Measurements from ENCODE around the gene HSD3B2.

DNA sequence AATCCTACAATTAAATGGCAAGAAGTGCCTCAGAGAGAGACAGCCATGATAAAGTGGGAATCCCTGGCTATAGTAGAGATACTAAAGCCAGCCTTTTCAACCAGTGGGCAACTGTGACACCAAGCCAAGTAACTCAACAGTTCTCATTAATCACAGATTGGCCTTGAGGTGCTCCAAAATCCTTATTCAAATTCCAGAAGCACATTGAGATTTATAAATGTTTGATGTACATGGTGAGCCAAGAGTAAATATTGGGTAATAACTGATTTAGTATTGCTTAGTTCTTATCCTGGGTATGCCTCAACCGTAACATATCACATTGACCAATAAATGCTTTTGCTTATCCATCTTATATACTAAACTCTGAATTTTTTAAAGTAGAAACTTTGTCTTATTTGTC lies 29.3 kb upstream of the HSD3B2 start:
- TF ChIP-seq, protein P1, sequence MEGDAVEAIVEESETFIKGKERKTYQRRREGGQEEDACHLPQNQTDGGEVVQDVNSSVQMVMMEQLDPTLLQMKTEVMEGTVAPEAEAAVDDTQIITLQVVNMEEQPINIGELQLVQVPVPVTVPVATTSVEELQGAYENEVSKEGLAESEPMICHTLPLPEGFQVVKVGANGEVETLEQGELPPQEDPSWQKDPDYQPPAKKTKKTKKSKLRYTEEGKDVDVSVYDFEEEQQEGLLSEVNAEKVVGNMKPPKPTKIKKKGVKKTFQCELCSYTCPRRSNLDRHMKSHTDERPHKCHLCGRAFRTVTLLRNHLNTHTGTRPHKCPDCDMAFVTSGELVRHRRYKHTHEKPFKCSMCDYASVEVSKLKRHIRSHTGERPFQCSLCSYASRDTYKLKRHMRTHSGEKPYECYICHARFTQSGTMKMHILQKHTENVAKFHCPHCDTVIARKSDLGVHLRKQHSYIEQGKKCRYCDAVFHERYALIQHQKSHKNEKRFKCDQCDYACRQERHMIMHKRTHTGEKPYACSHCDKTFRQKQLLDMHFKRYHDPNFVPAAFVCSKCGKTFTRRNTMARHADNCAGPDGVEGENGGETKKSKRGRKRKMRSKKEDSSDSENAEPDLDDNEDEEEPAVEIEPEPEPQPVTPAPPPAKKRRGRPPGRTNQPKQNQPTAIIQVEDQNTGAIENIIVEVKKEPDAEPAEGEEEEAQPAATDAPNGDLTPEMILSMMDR (IDR thresholded peaks at IDR 0.05; ENCODE audit: poor library complexity): no peak
- no peak for TF ChIP-seq EZH2phosphoT487 (IDR thresholded peaks at IDR 0.05; ENCODE audit: low read depth, severe bottlenecking, unreplicated experiment)

Data from hepatocyte (in vitro differentiated cells).